Activated CD8-positive, alpha-beta T cell treated with anti-CD3 and anti-CD28 coated beads for 36 hours (primary cell): ENCODE data around the gene TAF4. TPM values are rescaled to one million over a fixed set of nuclear protein-coding genes. Genes with fewer than 3 reads are reported as not detected.

ENCODE experiments used
- ATAC-seq: fragments of 200-7000 bp; cut with Tn5 transposase; one replicate; pipeline ENCODE4 v1.10.0; 2021; ENCODE audit warnings: mild to moderate bottlenecking, moderate library complexity
- CTCF ChIA-PET: fragments of 350-600 bp; sonication (Branson Sonifier 250); formaldehyde crosslinking; loops from one replicate; lab custom pipeline; 2021; ENCODE audit warnings: antibody characterized with exemption; lab: Charles Lee
- POLR2A ChIA-PET: fragments of 350-600 bp; sonication (Branson Sonifier 250); formaldehyde crosslinking; loops from one replicate; lab custom pipeline; 2021; ENCODE audit warnings: antibody characterized with exemption; lab: Charles Lee
- DNase-seq: peaks from one replicate; pipeline ENCODE4 v3.0.0-alpha.2; 2020
- H3K27ac Mint-ChIP-seq: one replicate; pipeline ENCODE4 v1.8.0; 2021; ENCODE audit warnings: mild to moderate bottlenecking, mixed read lengths
- H3K27me3 Mint-ChIP-seq: one replicate; pipeline ENCODE4 v1.8.0; 2021; ENCODE audit warnings: mixed read lengths
- H3K36me3 Mint-ChIP-seq: one replicate; pipeline ENCODE4 v1.8.0; 2021; ENCODE audit warnings: low read depth, mixed read lengths
- H3K4me1 Mint-ChIP-seq: one replicate; pipeline ENCODE4 v1.8.0; 2021; ENCODE audit warnings: low read depth, mixed read lengths
- H3K4me3 Mint-ChIP-seq: one replicate; pipeline ENCODE4 v1.8.0; 2021; ENCODE audit warnings: mild to moderate bottlenecking, moderate library complexity, mixed read lengths
- H3K9me3 Mint-ChIP-seq: one replicate; pipeline ENCODE4 v1.8.0; 2021; ENCODE audit warnings: mixed read lengths
- CTCF ChIP-seq: fragments of 200-600 bp; IDR thresholded peaks from one replicate; pipeline ENCODE4 v1.8.0; 2022; ENCODE audit warnings: antibody characterized with exemption, mild to moderate bottlenecking
- intact Hi-C: fragments of 100-400 bp; cut with micrococcal nuclease; formaldehyde crosslinking; loops from one replicate; pipeline ENCODE4 v1.10.0; 2022
- total RNA-seq, 2 experiments: library from RNA; stranded (reverse); gene quantifications; one replicate each; pipeline ENCODE4 v1.2.3, GENCODE V29; 2021

Gene TAF4
- total RNA-seq, 2 experiments from 2014 or later, result 14.1 to 15.9 TPM

- intact Hi-C loops, result no loop called here
- no peak overlapping the region for H3K27ac Mint-ChIP-seq
- no peak overlapping the region for H3K4me3 Mint-ChIP-seq
- POLR2A ChIA-PET, result interaction anchor here (1.1 kb wide), 1 partner anchor 19 kb away, joined by 3 read pairs; no protein-coding TSS in a partner anchor
- H3K36me3 Mint-ChIP-seq, result peaks cover 30% of the 10 kb centered on the region
- no peaks in the 10 kb centered on the region for H3K9me3 Mint-ChIP-seq
- no peak for ATAC-seq
- no peak for DNase-seq
- TF ChIP-seq CTCF, result no peak
- H3K4me1 Mint-ChIP-seq, result no peaks in the 10 kb centered on the region
- CTCF ChIA-PET, result no interaction called here
- H3K27me3 Mint-ChIP-seq, result no peaks in the 10 kb centered on the region
Measured at GRCh38 chr20:62002882-62003480, 62.7 kb downstream of the TAF4 start.

GRCh38 chr20:62001178-62001715 is 64.4 kb downstream of the TAF4 start:
- H3K27me3 Mint-ChIP-seq, result no peaks in the 10 kb centered on the region
- ChIA-PET CTCF (interaction anchor here (1.5 kb wide), 1 partner anchor 10 kb away, joined by 5 read pairs; no protein-coding TSS in a partner anchor), POLR2A (no interaction called here)
- peaks cover 30% of the 10 kb centered on the region for H3K36me3 Mint-ChIP-seq
- H3K9me3 Mint-ChIP-seq, result no peaks in the 10 kb centered on the region
- TF ChIP-seq CTCF, result no peak
- intact Hi-C loops, result no loop called here
- no peak overlapping the region for H3K27ac Mint-ChIP-seq
- no peak overlapping the region for H3K4me3 Mint-ChIP-seq
- ATAC-seq (no peak), DNase-seq (no peak)
- H3K4me1 Mint-ChIP-seq, result no peaks in the 10 kb centered on the region

- intact Hi-C loops, result no loop called here
- no peak overlapping the region for H3K4me3 Mint-ChIP-seq
- no peaks in the 10 kb centered on the region for H3K9me3 Mint-ChIP-seq
- ATAC-seq (no peak), DNase-seq (no peak)
- peaks cover 46% of the 10 kb centered on the region for H3K36me3 Mint-ChIP-seq
- ChIA-PET POLR2A (no interaction called here), CTCF (interaction anchor here (1.5 kb wide), 1 partner anchor 13 kb away, joined by 3 read pairs; no protein-coding TSS in a partner anchor)
- H3K27me3 Mint-ChIP-seq, result no peaks in the 10 kb centered on the region
- no peaks in the 10 kb centered on the region for H3K4me1 Mint-ChIP-seq
- no peak overlapping the region for H3K27ac Mint-ChIP-seq
- no peak for TF ChIP-seq CTCF
Measured at GRCh38 chr20:61998343-61999121, 67.1 kb downstream of the TAF4 start.

- CTCF ChIA-PET, result no interaction called here
- Mint-ChIP-seq H3K9me3 (no peaks in the 10 kb centered on the region), H3K27me3 (no peaks in the 10 kb centered on the region), H3K4me1 (no peaks in the 10 kb centered on the region), H3K27ac (no peak overlapping the region), H3K4me3 (no peak overlapping the region), H3K36me3 (peaks cover 50% of the 10 kb centered on the region)
- POLR2A ChIA-PET, result no interaction called here
- DNase-seq, result no peak
- ATAC-seq, result no peak
- no peak for TF ChIP-seq CTCF
- intact Hi-C loops, result no loop called here
Measured at GRCh38 chr20:61997891-61998290, 67.8 kb downstream of the TAF4 start.

GRCh38 chr20:61997372-61997771 is 68.3 kb downstream of the TAF4 start:
- no peak for DNase-seq
- no peaks in the 10 kb centered on the region for H3K27me3 Mint-ChIP-seq
- intact Hi-C loops, result no loop called here
- H3K9me3 Mint-ChIP-seq, result peaks cover 3% of the 10 kb centered on the region
- ChIA-PET CTCF (no interaction called here), POLR2A (no interaction called here)
- TF ChIP-seq CTCF, result no peak
- H3K4me1 Mint-ChIP-seq, result no peaks in the 10 kb centered on the region
- peaks cover 54% of the 10 kb centered on the region for H3K36me3 Mint-ChIP-seq
- no peak for ATAC-seq
- H3K27ac Mint-ChIP-seq, result no peak overlapping the region
- H3K4me3 Mint-ChIP-seq, result no peak overlapping the region
